GM18951 (cell line): ENCODE data around the gene VEGFB.
A peak's percentile ranks its signal among the peaks of the same experiment; 100 is the strongest.
"Not testable (repeated sequence)": the region's sequence is repeated elsewhere in the genome, so short reads cannot be mapped to it uniquely, and the experiment has no call there.

Source experiments
- POLR2A ChIP-seq: IDR thresholded peaks from 4 replicates; pipeline ENCODE4 v1.6.1; 2011; ENCODE audit warnings: mild to moderate bottlenecking; ENCODE audit not compliant: insufficient read length, insufficient read depth; ENCODE audit errors: extremely low read depth
- in situ Hi-C: fragments of 300-500 bp; cut with MboI; formaldehyde crosslinking; loops from one replicate; pipeline ENCODE4 v1.12.0; 2022; ENCODE audit warnings: low sequenced_read_pairs, mixed read lengths, inconsistent platforms; ENCODE audit not compliant: unreplicated experiment

Gene VEGFB

GRCh38 chr11:64240435-64241240 is 6.3 kb downstream of the VEGFB start, which contains the start of gene FKBP2:
Gene FKBP2 (plus strand): TSS chr11:64241095. CDS start chr11:64242388, 1,293 bp downstream.
- peak; percentile 82 for TF ChIP-seq POLR2A
- in situ Hi-C loops: no loop called here

GRCh38 chr11:64241241-64241490 is 6.8 kb downstream of the VEGFB start:
- in situ Hi-C loops: no loop called here
- no peak for TF ChIP-seq POLR2A

GRCh38 chr11:64241491-64242374 is 7.3 kb downstream of the VEGFB start:
- in situ Hi-C loops: no loop called here
- peak; percentile 70 for TF ChIP-seq POLR2A

- no peak for TF ChIP-seq POLR2A
- in situ Hi-C loops: no loop called here
Measured at GRCh38 chr11:64243236-64243854, 9.0 kb downstream of the VEGFB start.

- in situ Hi-C loops: no loop called here
- peak; percentile 19 for TF ChIP-seq POLR2A
Measured at GRCh38 chr11:64244107-64244506, 9.7 kb downstream of the VEGFB start.

- in situ Hi-C loops: no loop called here
- no peak for TF ChIP-seq POLR2A
Measured at GRCh38 chr11:64244966-64245365, 10.6 kb downstream of the VEGFB start.

- TF ChIP-seq POLR2A: no peak
- in situ Hi-C loops: no loop called here
Measured at GRCh38 chr11:64245401-64245796, 11.0 kb downstream of the VEGFB start.

- no peak for TF ChIP-seq POLR2A
- in situ Hi-C loops: no loop called here
Measured at GRCh38 chr11:64245797-64246620, 11.6 kb downstream of the VEGFB start.

GRCh38 chr11:64246621-64246870 is 12.2 kb downstream of the VEGFB start:
- TF ChIP-seq POLR2A: peak; percentile 42
- in situ Hi-C loops: not testable (repeated sequence)

GRCh38 chr11:64246871-64247728 is 12.7 kb downstream of the VEGFB start, which contains the start of gene PPP1R14B:
Gene PPP1R14B (minus strand): TSS chr11:64246943. CDS start chr11:64246673, 270 bp downstream.
- in situ Hi-C loops: no loop called here
- no peak for TF ChIP-seq POLR2A

GRCh38 chr11:64247729-64248531 is 13.5 kb downstream of the VEGFB start:
- in situ Hi-C loops: no loop called here

More at GRCh38 chr11:64247729-64248531, 13.5 kb downstream of the VEGFB start:
- no peak for TF ChIP-seq POLR2A
